MM.1S (cell line): ENCODE data around the gene RNF217.

Source experiments
- CTCF ChIP-seq: fragments of 300-600 bp; sonication (generic); IDR thresholded peaks from 2 replicates; pipeline ENCODE4 v1.5.1; 2016; ENCODE audit warnings: antibody characterized with exemption, low read length, mixed read lengths
- EZH2 ChIP-seq: fragments of 300-600 bp; sonication (generic); optimal IDR thresholded peaks from 2 replicates; pipeline ENCODE3; 2017; ENCODE audit warnings: low read depth, mild to moderate bottlenecking, antibody characterized with exemption, low read length, mixed read lengths

- TF ChIP-seq CTCF (no peak), EZH2 (no peak)
These were observed 157.9 kb downstream of the RNF217 start for GRCh38 chr6:125120054-125120590.
